NB4 (cell line): ENCODE data around the gene RPL37A.
"Not testable (repeated sequence)": the region's sequence is repeated elsewhere in the genome, so short reads cannot be mapped to it uniquely, and the experiment has no call there.

Experiments used
- DNase-seq: peaks from one replicate; pipeline ENCODE4 v3.0.0; 2010; ENCODE audit warnings: low read depth
- H3K4me3 ChIP-seq: one replicate; pipeline ENCODE4 v1.5.1; 2011; ENCODE audit warnings: mild to moderate bottlenecking, low read depth, low read length, moderate library complexity
- MYC ChIP-seq: IDR thresholded peaks from 2 replicates; pipeline ENCODE4 v1.6.1; 2011; ENCODE audit warnings: low read depth, low read length
- POLR2A ChIP-seq: IDR thresholded peaks from 2 replicates; pipeline ENCODE4 v1.6.1; 2011; ENCODE audit warnings: mild to moderate bottlenecking; ENCODE audit not compliant: insufficient read length; ENCODE audit errors: extremely low read depth
- TF ChIP-seq, protein P1 (sequence below): IDR thresholded peaks from 2 replicates; pipeline ENCODE4 v1.6.1; 2011; ENCODE audit warnings: low read depth, low read length
- TF ChIP-seq, protein P2 (sequence below): IDR thresholded peaks from one replicate; pipeline ENCODE4 v1.5.1; 2012; ENCODE audit warnings: low read depth, low read length

The RPL37A gene

DNA sequence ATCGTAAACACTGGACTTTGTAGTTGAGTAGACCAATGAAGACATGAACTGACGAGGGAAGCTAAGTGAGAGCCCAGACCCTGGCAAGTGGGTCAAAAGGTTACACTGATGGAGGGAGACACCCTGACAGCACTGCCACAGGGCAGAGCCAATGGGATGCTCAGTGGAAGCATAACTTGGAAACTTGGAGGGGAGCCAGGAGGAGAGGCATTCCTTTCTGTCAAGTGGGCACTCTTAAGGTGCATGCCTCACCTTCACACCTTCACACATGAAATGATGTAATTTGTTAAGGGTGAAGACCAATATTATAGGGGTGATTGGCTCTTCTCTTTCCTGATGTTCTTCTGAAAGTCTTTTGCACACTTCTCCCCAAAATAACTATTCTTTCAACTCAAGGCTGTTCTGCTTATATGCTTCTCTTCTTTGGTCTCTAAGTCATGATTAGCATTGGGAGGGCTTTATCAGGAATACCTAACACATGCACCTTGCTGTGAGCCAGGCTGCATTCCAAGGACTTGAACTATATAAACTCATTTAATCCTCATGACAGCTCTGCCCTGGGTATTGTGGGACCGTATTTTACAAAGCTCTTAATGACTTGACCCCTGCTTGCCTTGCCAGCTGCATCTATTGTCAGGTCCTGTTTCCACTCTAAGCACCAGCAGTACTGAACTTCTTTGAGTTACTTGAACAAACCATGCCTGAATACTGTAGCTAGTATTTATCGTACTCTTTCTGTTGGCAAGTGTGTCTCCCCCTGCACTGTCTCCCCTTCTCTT, 19.0 kb downstream of the RPL37A start:
- TF ChIP-seq, protein P1, sequence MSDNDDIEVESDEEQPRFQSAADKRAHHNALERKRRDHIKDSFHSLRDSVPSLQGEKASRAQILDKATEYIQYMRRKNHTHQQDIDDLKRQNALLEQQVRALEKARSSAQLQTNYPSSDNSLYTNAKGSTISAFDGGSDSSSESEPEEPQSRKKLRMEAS, result no peak
- no peak for TF ChIP-seq POLR2A
- TF ChIP-seq, protein P2, sequence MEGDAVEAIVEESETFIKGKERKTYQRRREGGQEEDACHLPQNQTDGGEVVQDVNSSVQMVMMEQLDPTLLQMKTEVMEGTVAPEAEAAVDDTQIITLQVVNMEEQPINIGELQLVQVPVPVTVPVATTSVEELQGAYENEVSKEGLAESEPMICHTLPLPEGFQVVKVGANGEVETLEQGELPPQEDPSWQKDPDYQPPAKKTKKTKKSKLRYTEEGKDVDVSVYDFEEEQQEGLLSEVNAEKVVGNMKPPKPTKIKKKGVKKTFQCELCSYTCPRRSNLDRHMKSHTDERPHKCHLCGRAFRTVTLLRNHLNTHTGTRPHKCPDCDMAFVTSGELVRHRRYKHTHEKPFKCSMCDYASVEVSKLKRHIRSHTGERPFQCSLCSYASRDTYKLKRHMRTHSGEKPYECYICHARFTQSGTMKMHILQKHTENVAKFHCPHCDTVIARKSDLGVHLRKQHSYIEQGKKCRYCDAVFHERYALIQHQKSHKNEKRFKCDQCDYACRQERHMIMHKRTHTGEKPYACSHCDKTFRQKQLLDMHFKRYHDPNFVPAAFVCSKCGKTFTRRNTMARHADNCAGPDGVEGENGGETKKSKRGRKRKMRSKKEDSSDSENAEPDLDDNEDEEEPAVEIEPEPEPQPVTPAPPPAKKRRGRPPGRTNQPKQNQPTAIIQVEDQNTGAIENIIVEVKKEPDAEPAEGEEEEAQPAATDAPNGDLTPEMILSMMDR, result no peak
- TF ChIP-seq MYC, result no peak
- DNase-seq, result no peak
- no peak overlapping the region for H3K4me3 ChIP-seq

DNA sequence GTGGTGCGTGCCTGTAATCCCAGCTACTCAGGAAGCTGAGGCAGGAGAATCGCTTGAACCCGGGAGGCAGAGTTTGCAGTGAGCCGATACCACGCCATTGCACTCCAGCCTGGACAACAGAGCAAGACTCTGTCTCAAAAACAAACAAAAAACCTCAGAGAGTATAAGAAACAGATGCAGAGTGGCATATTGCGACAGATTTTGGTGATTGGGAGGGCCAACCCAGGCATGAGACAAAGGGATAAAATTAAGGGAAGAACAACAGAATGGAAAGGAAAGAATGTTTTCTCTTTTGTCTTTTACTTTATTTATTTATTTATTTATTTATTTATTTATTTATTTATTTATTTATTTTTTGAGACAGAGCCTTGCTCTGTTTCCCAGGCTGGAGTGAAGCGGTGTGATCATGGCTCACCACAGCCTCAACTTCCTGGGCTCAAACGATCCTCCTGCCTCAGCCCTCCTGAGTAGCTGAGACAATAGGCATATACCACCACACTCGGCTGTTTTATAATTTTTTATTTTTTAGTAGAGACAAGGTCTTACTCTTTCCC, 20.0 kb downstream of the RPL37A start:
- H3K4me3 ChIP-seq, DNase-seq: not testable (repeated sequence)

DNA sequence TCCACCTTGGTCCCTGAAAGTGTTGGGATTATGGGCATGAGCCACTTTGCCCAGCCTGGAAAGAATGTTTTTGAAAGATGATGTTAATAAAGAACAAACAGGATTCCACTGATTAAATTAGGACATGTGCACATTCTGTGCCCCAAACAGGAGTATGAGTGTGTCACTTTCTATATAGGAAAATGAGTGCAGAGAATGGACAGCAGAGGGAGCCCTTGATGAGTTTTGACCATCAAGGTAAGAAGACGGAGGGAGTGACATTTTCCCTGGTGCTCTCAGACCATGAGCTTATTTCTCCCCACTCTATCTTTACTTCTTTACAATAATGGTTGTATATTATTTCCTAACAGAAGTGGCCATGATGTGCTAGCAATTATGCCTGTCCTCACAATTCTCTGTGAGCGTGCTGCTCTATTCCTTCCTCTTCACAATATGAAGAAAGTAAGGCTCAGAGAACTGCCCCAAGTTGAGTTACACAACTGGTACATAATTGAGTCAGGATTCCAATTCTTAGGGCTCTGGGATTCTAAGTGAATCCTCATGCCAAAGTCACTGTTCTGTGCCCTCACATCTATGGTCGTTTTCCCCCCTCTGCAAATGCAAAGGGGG, 20.6 kb downstream of the RPL37A start:
- TF ChIP-seq, protein P1, result peak; percentile 30; the same call in 1 of the 2 replicates
- TF ChIP-seq, protein P2, result peak; percentile 72
- TF ChIP-seq MYC (no peak), POLR2A (no peak)
- H3K4me3 ChIP-seq, result no peak overlapping the region
- DNase-seq, result peak; percentile 87

DNA sequence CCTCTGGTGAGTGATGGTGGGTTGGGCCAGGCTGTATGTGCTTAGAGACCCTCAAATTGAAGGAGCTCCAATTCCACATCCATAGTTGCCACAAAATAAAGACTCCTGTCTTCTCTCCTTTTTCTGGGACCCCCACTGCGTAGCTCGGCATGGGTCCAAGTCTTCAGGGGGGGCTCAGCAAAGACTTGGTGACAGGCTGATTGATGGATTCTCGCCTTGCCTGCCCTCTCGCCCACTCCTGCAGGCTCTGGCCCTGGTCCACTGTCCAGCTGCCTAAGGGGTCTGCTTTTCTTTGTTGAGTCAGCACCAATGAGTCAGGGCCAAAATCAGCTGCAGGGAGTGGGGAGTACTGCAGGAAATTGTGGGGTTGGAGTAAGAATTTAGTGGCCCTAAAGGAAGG, 21.5 kb downstream of the RPL37A start:
- TF ChIP-seq MYC (no peak), POLR2A (no peak)
- TF ChIP-seq, protein P2, result no peak
- TF ChIP-seq, protein P1, result no peak
- H3K4me3 ChIP-seq, result no peak overlapping the region
- no peak for DNase-seq

DNA sequence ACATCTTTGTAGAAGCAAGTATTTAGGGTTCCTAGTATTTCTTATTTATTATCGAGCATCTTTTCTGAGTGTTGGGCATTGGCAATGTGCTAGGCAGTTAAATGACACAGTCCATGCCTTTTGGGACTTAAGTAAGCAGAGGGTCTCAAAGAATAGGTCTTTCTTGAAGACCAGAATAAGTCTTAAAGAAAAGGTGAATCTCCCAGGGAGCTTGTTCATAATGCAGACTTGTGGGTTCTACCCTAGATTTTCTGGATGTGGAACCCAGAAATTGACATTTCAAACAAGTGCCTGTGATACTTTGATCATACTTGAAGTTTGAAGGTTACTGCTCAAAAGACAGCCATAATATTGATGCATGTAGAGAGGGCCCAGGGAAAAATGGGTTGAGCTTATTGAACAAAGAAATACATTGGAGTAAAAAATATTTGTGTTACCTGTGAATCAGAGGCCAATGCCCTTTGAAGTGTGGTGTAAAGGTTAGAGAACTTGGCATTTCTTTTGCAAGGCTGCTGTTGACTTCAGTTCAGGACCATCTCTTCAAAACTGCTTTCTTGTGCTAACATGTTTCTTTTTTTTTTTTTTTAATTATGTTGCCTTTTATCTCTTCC, 24.4 kb downstream of the RPL37A start:
- no peak overlapping the region for H3K4me3 ChIP-seq
- TF ChIP-seq MYC, result no peak
- no peak for TF ChIP-seq POLR2A
- TF ChIP-seq, protein P2, result no peak
- TF ChIP-seq, protein P1, result no peak

DNA sequence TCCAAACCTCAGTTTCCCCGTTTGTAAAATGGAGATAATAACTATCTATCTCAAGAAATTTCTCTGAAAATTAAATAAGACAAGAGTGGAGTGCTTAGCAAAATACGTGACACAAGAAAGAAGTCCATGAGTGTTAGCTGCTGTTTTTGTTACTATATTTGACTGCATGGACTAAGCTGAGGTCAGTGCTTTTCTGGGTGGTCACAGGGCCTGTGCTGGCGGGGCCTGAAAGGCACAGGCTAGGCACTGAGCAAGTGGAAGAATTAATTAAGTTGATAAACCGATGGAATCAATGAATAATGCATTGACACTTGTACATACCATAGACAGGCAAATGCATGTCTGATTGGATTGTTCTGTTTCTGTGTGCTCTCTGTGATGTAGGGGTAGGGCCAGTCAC, 27.3 kb downstream of the RPL37A start:
- no peak for TF ChIP-seq MYC
- no peak for TF ChIP-seq POLR2A
- TF ChIP-seq, protein P2, result no peak
- TF ChIP-seq, protein P1, result no peak
- DNase-seq, result no peak
- no peak overlapping the region for H3K4me3 ChIP-seq

More for the DNA sequence above, 24.4 kb downstream of the RPL37A start:
- no peak for DNase-seq
